RPMI7951 (cell line): ENCODE measurements around the gene RBMS3. TPM values are rescaled to one million over a fixed set of nuclear protein-coding genes. Genes with fewer than 3 reads are reported as not detected.

ENCODE experiments used
- DNase-seq: peaks from one replicate; pipeline ENCODE4 v3.0.0-alpha.2; 2012; ENCODE audit warnings: low read depth
- total RNA-seq: library from RNA; depleted of rRNA; stranded (reverse); fragments of >200 nt; shearing (Covaris generic); gene quantifications from 2 replicates; pipeline ENCODE4 v1.2.3, GENCODE V29; 2014

The RBMS3 gene
- total RNA-seq, 1 experiment from 2014 or later: 22.8 TPM

DNA sequence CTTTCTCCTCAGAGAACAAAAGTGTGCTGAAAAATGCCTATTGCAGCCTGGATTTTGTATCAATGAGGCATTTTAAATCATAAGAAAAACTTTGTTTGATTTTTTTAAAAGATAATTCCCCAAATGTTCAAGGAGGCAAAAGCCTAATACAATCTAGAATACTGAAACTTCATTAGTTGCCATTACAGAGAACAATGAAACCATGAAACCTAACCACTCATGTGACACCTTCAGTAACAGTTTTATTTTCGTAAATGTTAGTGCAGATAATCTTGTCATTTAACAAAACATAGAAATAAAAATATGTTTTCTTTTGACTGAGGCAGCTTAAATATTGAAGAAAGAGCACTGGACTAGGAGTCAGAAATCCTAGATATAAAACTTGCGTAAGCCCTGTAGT is 655.9 kb downstream of the RBMS3 start:
- DNase-seq: no peak

DNA sequence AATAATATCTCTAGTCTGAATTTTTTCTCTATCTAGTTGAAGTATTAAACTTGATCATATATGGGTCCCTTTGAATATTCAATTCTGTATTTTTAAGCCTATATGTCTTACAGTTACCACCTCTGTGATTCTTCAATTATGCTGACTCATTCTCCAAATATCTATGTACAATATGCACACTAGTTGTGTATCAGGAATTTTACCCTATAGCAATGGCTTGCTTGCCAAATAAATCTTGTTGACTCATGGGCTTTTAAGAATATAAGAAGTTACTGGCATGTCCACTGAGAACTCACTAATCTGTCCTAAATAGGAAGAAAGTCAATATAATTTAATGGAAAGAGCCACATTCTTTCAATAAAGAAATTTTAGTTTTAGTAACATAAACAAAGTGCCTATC is 656.3 kb downstream of the RBMS3 start:
- peak; percentile 55 for DNase-seq

DNA sequence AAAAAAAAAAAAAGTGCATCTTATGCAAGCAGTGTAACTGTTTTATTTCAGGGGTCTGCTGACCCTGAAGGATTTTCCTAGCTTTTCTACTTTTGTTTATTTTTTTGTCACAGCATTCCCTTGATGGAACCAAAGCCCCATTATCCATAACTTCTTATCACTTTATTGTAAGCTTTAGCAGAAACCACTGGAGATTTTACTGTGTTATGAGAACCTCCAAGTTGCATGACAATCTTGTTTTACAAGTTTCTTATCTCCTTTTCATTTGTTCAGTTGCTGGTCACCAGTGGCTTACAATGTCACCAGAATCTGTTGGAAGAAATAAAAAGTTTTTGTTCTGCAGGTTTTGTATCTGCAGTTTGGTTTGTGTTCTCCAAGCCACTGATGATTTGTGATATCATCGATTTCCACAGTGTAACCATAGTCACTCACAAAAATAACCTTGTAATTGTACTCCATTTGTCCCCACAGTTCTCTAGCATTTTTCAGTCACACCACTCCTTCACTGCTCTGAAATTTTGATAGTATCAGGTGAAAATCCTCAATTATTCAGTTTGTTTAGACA is 660.0 kb downstream of the RBMS3 start:
- DNase-seq: no peak

DNA sequence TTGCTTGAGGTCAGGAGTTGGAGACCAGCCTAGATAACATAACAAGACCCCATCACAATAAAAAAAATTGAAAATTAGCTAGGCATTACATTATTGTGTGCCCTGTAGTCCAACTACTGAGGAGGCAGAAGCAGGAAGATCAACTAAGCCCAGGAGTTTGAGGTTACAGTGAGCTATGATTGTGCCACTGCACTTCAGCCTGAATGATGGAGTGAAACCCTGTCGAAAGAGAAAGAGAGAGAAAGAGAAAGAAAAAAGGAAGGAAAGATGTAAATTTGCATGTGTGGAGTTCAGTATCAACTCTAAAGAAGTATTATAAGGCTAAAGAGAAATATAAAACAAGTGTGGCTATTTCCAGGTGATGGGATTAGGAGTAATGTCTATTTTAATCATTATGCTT is 661.4 kb downstream of the RBMS3 start:
- no peak for DNase-seq

DNA sequence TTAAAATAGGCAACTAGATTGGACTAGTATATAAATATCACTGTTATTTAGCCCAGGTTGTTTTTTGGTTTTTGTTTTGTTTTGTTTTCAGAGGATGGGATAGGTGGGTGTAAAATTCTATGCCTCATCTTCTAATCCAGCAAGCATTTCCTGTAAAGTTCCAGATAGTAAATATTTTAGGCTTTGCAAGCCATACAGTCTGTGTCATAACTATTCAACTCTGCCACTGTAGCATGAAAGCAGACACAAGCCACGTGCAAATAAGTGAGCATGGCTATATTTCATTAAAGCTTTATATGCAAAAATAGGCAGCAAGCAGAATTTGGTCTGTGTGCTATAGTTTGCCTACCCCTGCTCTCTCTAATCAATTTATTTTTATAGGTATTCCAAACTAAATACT is 668.3 kb downstream of the RBMS3 start:
- DNase-seq: no peak

DNA sequence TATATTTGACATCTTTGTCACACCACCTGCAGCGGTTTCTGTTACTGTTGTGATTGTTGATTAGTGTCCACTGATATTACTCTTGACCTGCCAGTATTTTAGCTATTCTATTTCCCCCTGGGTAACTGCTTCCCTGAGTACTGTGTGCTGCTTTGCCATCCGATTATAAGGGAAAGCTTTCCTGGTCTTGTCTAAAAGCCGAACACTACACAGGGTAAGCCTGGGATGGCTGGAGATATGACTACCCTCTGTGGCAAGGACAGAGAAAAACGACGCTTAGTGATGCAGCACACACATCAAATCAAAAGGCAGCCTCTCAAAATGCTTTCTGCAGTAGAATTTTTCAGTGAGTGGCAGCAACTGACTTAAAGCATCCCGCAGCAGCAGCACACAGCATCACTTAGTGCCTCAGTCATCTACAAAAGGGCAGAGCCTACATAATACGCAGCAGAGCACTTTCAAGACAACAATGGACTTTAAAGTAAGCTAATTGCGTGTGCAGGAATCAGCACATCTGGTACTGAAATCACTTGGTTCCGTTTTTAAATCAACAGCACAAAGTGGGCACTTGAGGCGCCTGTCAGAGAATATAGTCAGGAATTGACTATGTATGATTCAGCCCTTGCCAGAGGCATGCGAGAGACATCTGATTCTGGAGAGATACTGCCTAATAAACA is 669.2 kb downstream of the RBMS3 start:
- DNase-seq: peak; percentile 3

DNA sequence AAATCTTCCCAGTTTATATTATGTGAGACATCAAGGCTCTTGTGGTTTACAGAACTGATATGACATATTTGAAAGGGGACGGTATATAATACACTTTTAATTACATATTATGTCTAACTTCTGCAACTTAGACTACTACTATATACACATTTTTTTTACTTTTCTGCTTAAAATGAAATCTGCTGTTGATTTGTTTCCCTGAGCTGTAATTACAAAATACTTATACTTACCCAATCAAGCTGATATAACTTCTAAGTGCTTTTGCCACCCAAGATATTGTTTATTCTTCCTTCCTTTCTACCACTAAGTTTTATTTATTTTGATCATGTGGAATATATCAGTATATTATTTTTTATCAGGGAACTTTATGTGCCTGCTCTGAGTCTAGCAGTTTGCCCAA is 671.6 kb downstream of the RBMS3 start:
- DNase-seq: no peak

DNA sequence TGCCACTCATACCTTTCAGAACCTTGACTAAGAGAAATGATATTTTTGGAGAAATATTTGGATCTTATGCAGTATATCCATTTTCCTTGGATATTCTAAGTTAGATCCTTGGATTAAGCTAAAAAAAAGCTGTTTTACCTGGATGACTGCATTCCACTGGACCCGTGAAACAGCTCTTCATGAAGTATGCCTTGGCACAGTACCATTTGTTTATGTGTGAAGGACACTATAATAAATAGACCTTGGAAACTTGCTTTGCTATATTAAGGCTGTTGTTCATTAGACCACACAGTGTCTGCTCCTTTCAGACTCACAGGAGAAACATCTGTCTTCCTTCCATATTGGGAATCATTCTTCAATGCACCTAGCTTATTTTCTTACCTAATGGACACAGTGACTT is 674.5 kb downstream of the RBMS3 start:
- no peak for DNase-seq

DNA sequence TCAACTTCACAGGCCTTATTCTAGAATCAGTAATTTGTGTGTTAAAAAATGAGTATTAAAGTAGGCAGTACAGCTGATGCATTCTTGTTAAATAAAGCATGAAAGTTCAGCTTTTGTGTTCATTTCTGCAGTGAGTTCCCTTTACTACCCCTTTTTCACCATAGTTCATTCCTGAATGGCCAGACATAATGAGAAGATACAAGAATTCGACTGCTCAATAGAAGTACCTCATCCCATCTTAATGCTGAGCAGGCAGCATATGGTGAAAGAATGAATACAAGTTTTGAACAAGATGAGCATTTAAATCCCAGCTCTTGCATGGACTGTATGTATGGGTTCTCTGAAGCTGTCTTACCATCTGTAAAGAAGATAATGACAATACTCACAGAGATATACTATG is 677.9 kb downstream of the RBMS3 start:
- no peak for DNase-seq

DNA sequence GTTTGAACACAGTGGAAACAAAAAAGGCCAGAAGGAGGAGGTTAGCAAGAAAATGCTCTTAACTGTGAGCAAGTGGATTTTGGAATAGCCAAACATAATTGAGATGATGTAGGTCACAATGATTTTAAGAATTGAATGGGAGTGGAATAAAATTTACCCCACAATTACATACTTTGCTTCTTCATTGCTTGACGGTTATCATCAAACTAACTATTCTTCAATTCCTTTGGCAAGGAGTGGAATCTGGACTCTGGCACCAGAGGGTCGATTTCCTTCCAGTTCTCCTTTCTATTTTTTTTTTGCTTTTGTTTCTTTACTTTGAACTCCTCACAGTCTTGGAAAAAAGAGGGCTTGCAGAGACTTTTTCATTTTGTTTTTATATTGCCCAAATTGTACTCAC is 691.0 kb downstream of the RBMS3 start:
- DNase-seq: no peak

DNA sequence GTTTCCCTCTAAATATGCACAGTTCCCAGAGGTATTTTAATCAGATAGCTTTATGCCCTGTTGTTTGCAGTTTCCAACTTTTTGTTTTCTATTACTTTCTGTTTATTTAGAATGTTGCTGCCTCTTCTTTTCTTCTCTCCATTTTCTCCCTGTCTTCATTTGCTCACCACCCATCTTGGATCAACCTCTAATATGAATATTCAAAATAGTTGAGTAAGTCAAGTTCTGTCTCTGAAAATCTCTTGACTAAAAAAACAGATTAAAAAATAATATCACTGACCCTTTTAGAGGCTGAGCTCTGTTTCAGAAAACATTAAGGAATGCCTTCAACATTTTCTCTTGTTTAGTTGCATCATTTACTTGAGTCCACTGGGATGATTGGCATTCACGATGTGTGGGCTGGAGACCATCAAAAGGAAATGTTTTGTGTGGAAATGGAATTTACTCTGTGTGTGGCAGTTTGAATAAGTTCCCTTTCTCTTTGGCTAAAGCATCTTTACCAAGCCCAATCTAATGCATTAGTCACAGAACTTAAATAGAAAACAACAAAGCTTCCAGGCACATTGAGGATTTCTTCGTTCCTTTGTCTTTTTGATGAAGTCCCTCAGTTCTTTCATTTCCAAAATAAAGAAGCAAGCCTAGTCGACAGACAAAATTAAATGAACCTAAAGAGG is 691.6 kb downstream of the RBMS3 start:
- DNase-seq: peak; percentile 50

DNA sequence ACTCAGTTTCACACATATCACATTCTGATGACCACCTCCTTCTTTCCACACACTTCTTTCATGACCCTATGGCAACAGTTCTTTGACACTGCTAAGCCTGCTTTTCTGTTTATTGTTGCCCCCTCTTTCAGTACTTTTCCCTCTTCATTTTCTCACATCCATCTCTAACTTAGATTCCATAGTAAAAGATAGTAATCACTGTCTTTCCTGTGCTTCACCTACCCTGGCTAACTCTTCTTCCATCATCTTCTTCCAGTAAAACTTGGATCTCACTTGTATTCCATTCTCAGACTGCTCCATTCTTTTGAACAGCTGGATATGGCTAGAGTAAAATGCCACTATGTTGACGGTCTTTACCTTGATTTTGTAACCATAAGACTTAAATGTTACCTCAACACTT is 692.9 kb downstream of the RBMS3 start:
- DNase-seq: no peak

DNA sequence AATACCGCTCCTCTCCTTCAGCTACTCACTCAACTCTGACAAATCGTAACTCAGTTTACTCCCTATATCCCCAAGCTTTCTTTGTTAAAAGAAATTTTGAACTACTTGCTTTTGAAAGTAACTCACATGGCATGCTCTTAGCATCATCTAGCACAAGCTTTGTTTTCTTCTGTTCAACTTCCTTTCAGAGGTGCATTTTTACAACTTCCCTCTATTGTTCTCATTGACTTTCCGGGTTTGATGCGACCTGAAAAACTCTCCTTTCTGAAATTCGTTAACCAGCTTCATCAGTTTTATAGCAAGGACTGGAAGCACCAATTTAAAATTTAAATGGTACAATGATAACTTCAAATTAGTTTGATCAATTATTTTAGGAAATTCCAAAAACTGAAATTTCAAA is 696.0 kb downstream of the RBMS3 start:
- DNase-seq: no peak

DNA sequence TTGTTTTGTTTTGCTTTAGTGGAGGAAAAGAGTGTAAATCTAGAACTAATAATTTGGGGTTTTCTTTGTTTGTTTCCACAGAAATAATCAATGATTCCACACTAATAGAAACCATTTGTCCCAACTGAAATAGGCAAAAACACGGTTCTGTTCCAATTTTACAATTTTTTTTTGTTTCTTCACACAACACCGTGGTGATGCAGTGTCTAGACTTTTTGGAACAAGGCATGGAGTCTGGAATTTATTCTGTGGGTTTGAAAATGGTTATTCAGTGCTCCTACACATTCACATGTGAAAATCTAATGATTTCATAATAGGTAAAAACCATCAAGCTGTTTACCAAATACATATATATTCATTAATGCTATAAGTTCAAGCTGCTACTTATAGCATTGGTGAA is 696.5 kb downstream of the RBMS3 start:
- DNase-seq: no peak

DNA sequence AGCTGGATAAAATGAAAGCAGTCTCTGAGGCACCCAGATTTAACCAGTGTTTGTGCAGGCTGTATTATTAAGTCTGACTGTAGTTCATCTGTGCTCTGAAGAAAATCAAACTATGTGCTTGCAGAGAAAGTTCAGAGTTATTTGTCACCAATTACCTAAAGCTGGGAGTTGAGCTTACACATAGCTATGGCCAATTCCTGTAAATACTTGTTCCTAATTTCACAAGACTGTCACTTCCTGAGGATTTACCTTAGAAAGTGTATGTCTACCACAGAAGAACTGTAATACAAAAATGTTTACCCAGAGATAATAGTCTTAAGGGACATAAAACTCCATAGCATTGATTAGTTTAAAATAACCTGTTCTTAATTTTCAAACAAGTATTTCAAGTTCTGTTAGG is 697.2 kb downstream of the RBMS3 start:
- no peak for DNase-seq

DNA sequence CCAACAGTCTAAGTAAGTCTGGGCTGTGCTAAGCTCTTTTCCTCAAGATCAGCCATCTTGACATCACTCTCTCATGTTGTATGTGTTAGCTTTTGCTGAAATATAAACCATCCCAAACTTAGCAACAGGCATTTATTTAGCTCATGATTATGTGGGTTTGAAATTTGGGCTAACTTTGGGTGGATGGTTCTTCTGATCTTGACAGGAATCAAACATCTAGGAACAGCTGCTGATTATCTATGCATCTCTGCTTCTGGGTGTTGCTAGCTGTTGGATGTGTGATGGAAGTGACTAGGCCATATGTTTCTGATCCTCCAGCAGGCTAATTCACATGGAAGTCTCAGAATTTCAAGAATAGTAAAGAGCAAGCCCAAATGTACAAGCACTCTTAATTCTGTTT is 710.3 kb downstream of the RBMS3 start:
- no peak for DNase-seq

DNA sequence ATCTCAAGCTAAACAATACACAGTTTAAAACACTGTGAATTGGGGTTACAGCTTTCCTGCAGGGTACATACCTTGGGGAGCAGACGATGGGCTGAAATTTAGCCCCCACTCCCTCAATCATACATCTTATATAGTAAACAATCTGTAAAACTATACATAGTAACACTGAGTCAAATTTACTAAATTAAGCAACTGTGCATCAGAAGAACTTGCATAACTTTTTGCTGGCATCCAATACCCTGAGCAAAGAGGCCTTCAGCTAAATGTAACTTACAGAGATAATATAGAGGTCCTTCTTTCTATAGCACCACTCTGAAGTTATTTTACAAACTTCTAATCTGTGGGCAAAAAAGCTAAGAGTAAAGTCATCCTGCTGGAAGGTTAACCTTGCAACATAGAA is 721.9 kb downstream of the RBMS3 start:
- DNase-seq: no peak

DNA sequence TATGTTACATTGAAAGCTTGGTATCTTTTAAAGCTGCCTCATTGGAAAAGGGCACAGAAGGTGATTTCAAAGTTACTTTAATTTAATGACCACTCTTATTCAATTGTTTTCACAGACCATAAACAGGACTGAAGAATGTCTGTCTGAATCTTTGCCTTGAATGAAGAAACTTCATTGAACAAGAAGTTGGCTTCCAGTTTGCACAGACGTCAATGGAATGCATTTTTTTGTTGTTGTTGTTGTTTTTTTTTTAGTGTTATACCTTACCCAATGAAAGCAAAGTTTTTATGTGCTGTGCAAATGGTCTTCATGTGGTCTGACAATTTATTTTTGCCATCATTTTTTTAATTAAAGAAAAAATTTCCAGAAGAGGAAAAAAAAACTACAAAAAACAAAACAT is 722.9 kb downstream of the RBMS3 start:
- DNase-seq: no peak

DNA sequence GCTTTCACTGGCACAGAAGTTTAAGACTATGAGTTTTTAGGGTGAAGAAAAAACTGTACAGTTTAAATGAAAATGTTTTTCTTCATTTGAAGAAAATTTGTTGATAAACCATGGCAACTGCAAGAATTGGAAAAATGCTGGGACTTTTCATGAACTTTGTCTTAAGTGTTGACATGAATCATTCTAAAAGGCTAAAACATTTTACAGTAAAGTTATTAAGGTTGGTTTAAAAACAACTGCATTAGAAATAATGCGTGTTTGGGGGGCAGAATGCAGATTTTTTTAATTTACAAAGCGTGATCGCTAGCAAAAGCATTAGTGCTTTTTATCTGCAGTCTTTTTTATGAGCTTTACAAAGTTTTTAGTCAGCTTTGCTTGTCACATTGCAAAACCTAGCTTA is 723.6 kb downstream of the RBMS3 start:
- no peak for DNase-seq

DNA sequence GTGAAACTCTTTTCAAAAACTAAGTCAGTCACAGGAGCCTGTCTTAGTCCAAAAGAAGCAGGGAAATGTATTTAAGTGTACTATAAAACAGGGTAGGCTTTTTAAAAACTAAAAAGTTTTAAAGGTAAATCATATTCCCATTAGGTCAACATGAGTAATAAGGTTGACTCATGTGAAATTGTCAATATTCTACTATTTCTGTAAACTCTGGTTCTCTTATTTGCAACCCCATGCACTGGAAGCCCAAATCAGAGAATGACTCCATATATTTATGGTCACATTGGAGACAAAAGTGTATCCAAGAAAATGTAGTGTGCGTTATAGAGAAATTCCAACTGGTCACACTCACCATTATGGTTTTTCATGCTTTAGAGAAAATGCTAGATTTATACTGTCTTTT is 725.2 kb downstream of the RBMS3 start:
- DNase-seq: no peak

DNA sequence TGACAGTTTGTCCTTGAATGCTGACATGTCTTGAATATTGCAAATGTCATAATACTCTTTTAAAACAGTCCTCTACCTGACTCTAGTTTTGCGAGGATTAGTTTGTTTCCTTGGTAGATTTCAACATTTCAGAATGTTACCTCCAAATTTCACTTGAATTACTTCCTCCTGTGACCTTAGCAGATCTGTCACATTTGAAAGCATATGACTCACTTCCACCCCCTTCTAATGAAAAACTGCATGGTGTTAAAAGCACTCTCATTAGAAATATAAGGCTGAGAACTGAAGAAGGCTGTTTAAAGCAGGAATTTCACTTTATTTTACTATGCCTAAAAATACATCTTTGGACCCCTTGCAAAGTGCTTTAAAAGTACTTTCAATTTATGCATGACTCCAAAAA is 726.8 kb downstream of the RBMS3 start:
- peak; percentile 28 for DNase-seq

DNA sequence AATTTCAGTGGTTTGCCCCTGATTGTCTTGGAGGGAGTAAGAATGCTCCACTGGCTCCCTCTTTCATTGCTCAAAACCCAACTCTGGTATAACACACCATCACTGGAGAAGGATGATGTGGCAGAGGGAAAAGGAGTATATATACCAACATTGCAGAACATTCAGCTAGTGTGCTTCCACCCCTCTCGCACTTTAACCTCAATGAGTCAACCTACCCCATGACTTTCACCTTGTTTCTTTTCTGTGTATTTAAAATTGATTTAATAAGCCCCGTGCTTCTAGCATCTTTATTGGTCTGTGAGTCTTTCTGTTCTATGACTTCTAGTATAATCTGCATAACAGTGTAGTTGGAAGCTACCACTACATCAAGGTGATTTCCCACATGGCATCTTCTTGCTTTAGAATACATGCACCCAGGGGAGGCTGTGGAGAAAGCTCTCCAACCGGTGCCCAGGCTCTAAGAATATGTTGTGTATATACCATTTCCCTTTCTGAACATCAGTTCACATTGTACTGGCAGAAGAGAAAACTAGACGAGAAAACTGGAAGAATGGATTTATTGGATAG is 730.4 kb downstream of the RBMS3 start:
- DNase-seq: no peak

DNA sequence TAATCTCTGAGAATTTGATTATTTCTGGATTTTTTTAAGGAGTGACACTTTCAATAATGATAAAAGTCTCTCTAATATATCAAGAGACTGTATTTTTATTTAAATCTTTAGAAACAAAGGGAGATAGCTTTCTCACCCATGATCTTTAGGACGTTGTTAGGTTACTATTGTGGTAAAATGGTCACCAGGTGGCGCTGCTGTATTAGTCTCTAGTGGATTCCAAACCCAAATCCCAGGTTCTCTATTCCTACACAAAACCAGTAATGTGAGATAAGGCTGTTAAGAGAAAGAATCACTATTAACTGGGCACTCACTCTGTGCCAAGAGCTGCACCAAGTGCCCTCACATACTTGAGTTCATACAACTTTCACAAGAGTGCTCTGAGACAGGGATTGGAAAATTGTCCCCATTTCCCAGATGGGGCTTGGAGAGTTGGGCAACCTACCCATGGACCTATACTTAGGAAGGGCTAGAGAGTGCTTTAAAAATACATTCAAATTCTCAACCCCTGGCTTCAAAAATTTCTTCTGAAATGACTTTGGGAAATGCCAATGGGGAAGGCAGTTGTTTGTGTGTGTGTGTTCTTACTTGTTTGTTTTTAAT is 732.2 kb downstream of the RBMS3 start:
- DNase-seq: peak; percentile 73
